Mesendoderm (in vitro differentiated cells): ENCODE data around the gene FRYL.

ENCODE experiments used
- DNase-seq: peaks from one replicate; pipeline ENCODE4 v3.0.0; 2013
- H2AK5ac ChIP-seq: 2 replicates; pipeline ENCODE4 v1.6.1; 2013; ENCODE audit warnings: low read length, inconsistent platforms
- H2BK120ac ChIP-seq: 2 replicates; pipeline ENCODE4 v1.6.1; 2013; ENCODE audit warnings: low read depth, mild to moderate bottlenecking, low read length, moderate library complexity, mixed read lengths
- H2BK15ac ChIP-seq: replicated peaks from 2 replicates; pipeline ENCODE4 v1.6.1; 2013; ENCODE audit warnings: low read depth, mild to moderate bottlenecking, moderate library complexity
- H2BK5ac ChIP-seq: 2 replicates; pipeline ENCODE4 v1.6.1; 2013; ENCODE audit warnings: low read length, inconsistent platforms
- H3K18ac ChIP-seq: 2 replicates; pipeline ENCODE4 v1.6.1; 2013; ENCODE audit warnings: mild to moderate bottlenecking, low read length, mixed read lengths
- H3K23ac ChIP-seq: one replicate; pipeline ENCODE4 v1.6.1; 2013; ENCODE audit warnings: low read length
- H3K27ac ChIP-seq: 2 replicates; pipeline ENCODE4 v1.5.1; 2013; ENCODE audit warnings: low read depth, mild to moderate bottlenecking, inconsistent platforms, low read length, moderate library complexity
- H3K27me3 ChIP-seq: 2 replicates; pipeline ENCODE4 v1.6.1; 2013; ENCODE audit warnings: low read length, control low read depth, mild to moderate bottlenecking, inconsistent platforms; ENCODE audit not compliant: insufficient read depth, poor library complexity
- H3K36me3 ChIP-seq: 2 replicates; pipeline ENCODE4 v1.6.1; 2013; ENCODE audit warnings: low read length, inconsistent platforms; ENCODE audit not compliant: control insufficient read depth, insufficient read depth
- H3K4ac ChIP-seq: one replicate; pipeline ENCODE4 v1.6.1; 2013; ENCODE audit warnings: low read depth, mild to moderate bottlenecking, low read length, moderate library complexity
- H3K4me1 ChIP-seq: 2 replicates; pipeline ENCODE4 v1.6.1; 2013; ENCODE audit warnings: low read depth, low read length, inconsistent platforms; ENCODE audit not compliant: control insufficient read depth
- H3K4me2 ChIP-seq: 2 replicates; pipeline ENCODE4 v1.6.1; 2013; ENCODE audit warnings: low read length
- H3K4me3 ChIP-seq: 2 replicates; pipeline ENCODE4 v1.5.1; 2013; ENCODE audit warnings: mild to moderate bottlenecking, low read length
- H3K56ac ChIP-seq: one replicate; pipeline ENCODE4 v1.6.1; 2013; ENCODE audit warnings: low read length
- H3K79me1 ChIP-seq: 2 replicates; pipeline ENCODE4 v1.6.1; 2013; ENCODE audit warnings: low read length, inconsistent platforms
- H3K79me2 ChIP-seq: 2 replicates; pipeline ENCODE4 v1.6.1; 2013; ENCODE audit warnings: mild to moderate bottlenecking, low read length; ENCODE audit not compliant: control insufficient read depth, insufficient read depth
- H3K9ac ChIP-seq: 2 replicates; pipeline ENCODE4 v1.6.1; 2013; ENCODE audit warnings: low read length, inconsistent platforms
- H4K5ac ChIP-seq: one replicate; pipeline ENCODE4 v1.6.1; 2013; ENCODE audit warnings: low read length
- H4K8ac ChIP-seq: one replicate; pipeline ENCODE4 v1.6.1; 2013; ENCODE audit warnings: low read depth, mild to moderate bottlenecking, control low read depth, low read length, moderate library complexity
- WGBS: extraction: QIAGEN DNeasy Blood & Tissue Kit; methylation state at CpG from one replicate; pipeline ENCODE4 v1.1.7; 2013; ENCODE audit warnings: low lambda C conversion rate, missing lambda C conversion rate; ENCODE audit not compliant: insufficient coverage; ENCODE audit errors: extremely low coverage; 5-methylcytosine and 5-hydroxymethylcytosine counted together

FRYL gene

GRCh38 chr4:48602222-48602621, 177.9 kb downstream of the FRYL start:
- H2BK5ac ChIP-seq, result no peak overlapping the region
- no peak overlapping the region for H3K56ac ChIP-seq
- DNase-seq, result no peak
- H3K23ac ChIP-seq, result no peak overlapping the region
- H3K36me3 ChIP-seq, result no peaks in the 10 kb centered on the region
- H3K79me1 ChIP-seq, result no peaks in the 10 kb centered on the region
- H3K4ac ChIP-seq, result no peak overlapping the region
- H3K79me2 ChIP-seq, result no peaks in the 10 kb centered on the region
- no peak overlapping the region for H3K9ac ChIP-seq
- H2BK15ac ChIP-seq, result no peak overlapping the region
- no peak overlapping the region for H2AK5ac ChIP-seq
- no peaks in the 10 kb centered on the region for H3K4me1 ChIP-seq
- H3K4me2 ChIP-seq, result no peak overlapping the region
- no peak overlapping the region for H4K8ac ChIP-seq
- no peak overlapping the region for H4K5ac ChIP-seq
- H3K27me3 ChIP-seq, result no peaks in the 10 kb centered on the region
- no peak overlapping the region for H3K18ac ChIP-seq
- H2BK120ac ChIP-seq, result no peak overlapping the region
- no peak overlapping the region for H3K4me3 ChIP-seq
- no CpG with 5 or more reads among the region's 3 CpGs for WGBS
- no peak overlapping the region for H3K27ac ChIP-seq

- Histone ChIP-seq H3K4me1 (no peaks in the 10 kb centered on the region), H4K8ac (no peak overlapping the region), H3K23ac (no peak overlapping the region), H3K9ac (no peak overlapping the region), H3K4me3 (no peak overlapping the region), H3K4ac (no peak overlapping the region), H2BK5ac (no peak overlapping the region), H3K27me3 (no peaks in the 10 kb centered on the region), H3K18ac (no peak overlapping the region), H2BK15ac (no peak overlapping the region), H2AK5ac (no peak overlapping the region), H3K79me1 (no peaks in the 10 kb centered on the region), H3K27ac (no peak overlapping the region), H3K56ac (no peak overlapping the region), H3K36me3 (no peaks in the 10 kb centered on the region), H2BK120ac (no peak overlapping the region), H3K79me2 (no peaks in the 10 kb centered on the region), H4K5ac (no peak overlapping the region), H3K4me2 (no peak overlapping the region)
- no peak for DNase-seq
- WGBS, result no CpG with 5 or more reads among the region's 4 CpGs
These were observed 183.7 kb downstream of the FRYL start for GRCh38 chr4:48596336-48596735.

- H2BK15ac ChIP-seq, result no peak overlapping the region
- H3K4ac ChIP-seq, result no peak overlapping the region
- no peaks in the 10 kb centered on the region for H3K4me1 ChIP-seq
- WGBS, result no CpG with 5 or more reads among the region's 1 CpG
- H4K8ac ChIP-seq, result no peak overlapping the region
- no peak overlapping the region for H3K23ac ChIP-seq
- H4K5ac ChIP-seq, result no peak overlapping the region
- no peaks in the 10 kb centered on the region for H3K27me3 ChIP-seq
- no peaks in the 10 kb centered on the region for H3K79me2 ChIP-seq
- no peak overlapping the region for H3K18ac ChIP-seq
- peak; percentile 76 for DNase-seq
- H3K36me3 ChIP-seq, result no peaks in the 10 kb centered on the region
- H3K9ac ChIP-seq, result no peak overlapping the region
- no peak overlapping the region for H3K56ac ChIP-seq
- no peak overlapping the region for H2BK120ac ChIP-seq
- no peaks in the 10 kb centered on the region for H3K79me1 ChIP-seq
- no peak overlapping the region for H2AK5ac ChIP-seq
- H2BK5ac ChIP-seq, result no peak overlapping the region
- no peak overlapping the region for H3K4me2 ChIP-seq
- no peak overlapping the region for H3K27ac ChIP-seq
- no peak overlapping the region for H3K4me3 ChIP-seq
These were observed 185.9 kb downstream of the FRYL start for GRCh38 chr4:48594180-48594579.

GRCh38 chr4:48591372-48591771, 188.7 kb downstream of the FRYL start:
- WGBS, result no CpG with 5 or more reads among the region's 1 CpG
- no peak overlapping the region for H3K9ac ChIP-seq
- DNase-seq, result no peak

GRCh38 chr4:48590884-48591283, 189.2 kb downstream of the FRYL start:
- Histone ChIP-seq H3K4me2 (no peak overlapping the region), H2BK5ac (no peak overlapping the region), H4K8ac (no peak overlapping the region), H3K4me1 (no peaks in the 10 kb centered on the region), H3K4me3 (no peak overlapping the region), H3K27me3 (no peaks in the 10 kb centered on the region), H2BK120ac (no peak overlapping the region), H3K9ac (no peak overlapping the region), H3K23ac (no peak overlapping the region), H3K79me1 (no peaks in the 10 kb centered on the region), H4K5ac (no peak overlapping the region), H3K79me2 (no peaks in the 10 kb centered on the region), H3K36me3 (no peaks in the 10 kb centered on the region), H3K56ac (no peak overlapping the region), H2BK15ac (no peak overlapping the region), H3K27ac (no peak overlapping the region), H3K18ac (no peak overlapping the region), H2AK5ac (no peak overlapping the region), H3K4ac (no peak overlapping the region)
- DNase-seq, result no peak
- WGBS, result no CpG with 5 or more reads among the region's 2 CpGs

More at GRCh38 chr4:48591372-48591771, 188.7 kb downstream of the FRYL start:
- no peak overlapping the region for H3K4me3 ChIP-seq
- no peaks in the 10 kb centered on the region for H3K4me1 ChIP-seq
- no peaks in the 10 kb centered on the region for H3K79me1 ChIP-seq
- H3K56ac ChIP-seq, result no peak overlapping the region
- no peak overlapping the region for H3K27ac ChIP-seq
- H3K4ac ChIP-seq, result no peak overlapping the region
- H3K4me2 ChIP-seq, result no peak overlapping the region
- H2BK5ac ChIP-seq, result no peak overlapping the region
- H4K8ac ChIP-seq, result no peak overlapping the region
- no peaks in the 10 kb centered on the region for H3K27me3 ChIP-seq
- H2AK5ac ChIP-seq, result no peak overlapping the region
- no peak overlapping the region for H3K23ac ChIP-seq
- no peak overlapping the region for H4K5ac ChIP-seq
- H3K18ac ChIP-seq, result no peak overlapping the region
- no peaks in the 10 kb centered on the region for H3K79me2 ChIP-seq
- no peak overlapping the region for H2BK15ac ChIP-seq
- H2BK120ac ChIP-seq, result no peak overlapping the region
- no peaks in the 10 kb centered on the region for H3K36me3 ChIP-seq

GRCh38 chr4:48589098-48589445, 191.0 kb downstream of the FRYL start:
- Histone ChIP-seq H2BK5ac (no peak overlapping the region), H4K5ac (no peak overlapping the region), H3K23ac (no peak overlapping the region), H3K27me3 (no peaks in the 10 kb centered on the region), H4K8ac (no peak overlapping the region), H3K4me2 (no peak overlapping the region), H3K4me3 (no peak overlapping the region), H3K4me1 (no peaks in the 10 kb centered on the region), H3K18ac (no peak overlapping the region), H3K36me3 (no peaks in the 10 kb centered on the region), H2AK5ac (no peak overlapping the region), H3K9ac (no peak overlapping the region), H3K79me1 (no peaks in the 10 kb centered on the region), H2BK15ac (no peak overlapping the region), H3K4ac (no peak overlapping the region), H3K79me2 (no peaks in the 10 kb centered on the region), H3K27ac (no peak overlapping the region), H2BK120ac (no peak overlapping the region), H3K56ac (no peak overlapping the region)
- DNase-seq, result no peak
- whole genome bisulfite sequencing, result no CpG with 5 or more reads among the region's 1 CpG
